ENCODE measurements around the gene HOXD11. TPM values are rescaled to one million over a fixed set of nuclear protein-coding genes. Genes with fewer than 3 reads are reported as not detected.

The HOXD11 gene
- total and polyA plus RNA-seq, 9 of the 15 experiments (the other 6 are each of a cell fraction or from before 2014, with no cell fraction given) = not detected

DNA sequence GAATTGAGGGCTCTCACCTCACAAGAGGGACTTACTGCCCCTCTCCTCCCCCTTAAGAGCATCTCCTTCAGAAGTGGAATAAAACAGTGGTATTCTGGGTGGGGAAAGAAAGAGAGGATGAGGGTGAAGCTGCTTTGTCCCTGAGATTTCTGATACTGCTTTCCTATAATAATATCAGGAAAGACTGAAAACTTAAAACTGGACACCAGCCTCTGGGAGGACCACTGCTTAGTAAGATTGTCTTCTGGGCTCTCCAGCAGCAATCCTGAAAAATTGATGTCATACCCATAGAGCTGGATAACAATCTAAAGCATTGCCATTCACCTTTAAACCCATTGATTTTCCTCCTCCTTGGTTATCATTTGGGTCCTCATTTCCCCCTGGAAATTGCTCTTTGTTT is 39.6 kb downstream of the HOXD11 start:
- CTCF ChIA-PET (ENCODE audit: low intra/inter-chr PET ratio) = no interaction called here
- peaks cover 0 to 3% of the 10 kb centered on the region in 2 experiments; a peak in 1 of 5 replicates for H3K4me1 ChIP-seq (replicated peaks in 1 of 2; ENCODE audit: control insufficient read depth in 2 of 2, insufficient read depth in 2 of 2, low read length in 2 of 2)
- POLR2A ChIA-PET = no interaction called here
- no peak overlapping the region for H2AFZ ChIP-seq (ENCODE audit: low read depth, low read length)
- H3K36me3 ChIP-seq (ENCODE audit: control insufficient read depth, insufficient read depth, low read length) = no peaks in the 10 kb centered on the region
- ATAC-seq = no peak
- H3K79me2 ChIP-seq (ENCODE audit: control insufficient read depth, insufficient read depth, low read length) = no peaks in the 10 kb centered on the region
- no peak overlapping the region for H3K27ac ChIP-seq (ENCODE audit: extremely low read depth, low read depth, low read length)
- no peak overlapping the region for H3K9ac ChIP-seq (ENCODE audit: insufficient read depth in 1 of 2, low read depth in 2 of 2, low read length in 2 of 2)
- BruUV-seq (replicated peaks) = no TSS peak
- H3K4me2 ChIP-seq (ENCODE audit: insufficient read depth, low read length) = no peak overlapping the region
- H3K9me1 ChIP-seq (ENCODE audit: control insufficient read depth, insufficient read depth, low read length) = no peaks in the 10 kb centered on the region
- H3K9me3 ChIP-seq (replicated peaks; ENCODE audit: control insufficient read depth, insufficient read depth, low read depth, low read length) = no peaks in the 10 kb centered on the region
- peaks cover 54 to 57% of the 10 kb centered on the region in 2 experiments for H3K27me3 ChIP-seq (ENCODE audit: control insufficient read depth in 2 of 2, insufficient read depth in 2 of 2, low read length in 2 of 2)
- no peak for FAIRE-seq
- H3K4me3 ChIP-seq = no peak overlapping the region
- in situ Hi-C loops (cut with MboI) = loop anchor here (25.0 kb wide), 2 partner anchors 666 to 1616 kb away; no protein-coding TSS in a partner anchor
- no peaks in the 10 kb centered on the region; the same call in 1 of the 2 replicates for H4K20me1 ChIP-seq (replicated peaks; ENCODE audit: control insufficient read depth, insufficient read depth, low read length)
- intact Hi-C loops (cut with micrococcal nuclease) = loop anchor here (10.0 kb wide), 2 partner anchors 228 to 1608 kb away; no protein-coding TSS in a partner anchor
- no peak for DNase-seq (ENCODE audit: extremely low read depth in 1 of 4, low spot score in 3 of 4)
- no peak for TF ChIP-seq STAG1 (CRISPR knock-in tag; IDR thresholded peaks at IDR 0.05; ENCODE audit: borderline replicate concordance)
- no peak for TF ChIP-seq HDAC3 (IDR thresholded peaks at IDR 0.05; ENCODE audit: borderline replicate concordance, partially characterized antibody)
- no peak for TF ChIP-seq FOSL1 (tag; conservative IDR thresholded peaks at IDR 0.05)
- TF ChIP-seq ZNF695 (CRISPR knock-in tag; IDR thresholded peaks at IDR 0.05) = no peak
- TF ChIP-seq RREB1 (CRISPR knock-in tag; IDR thresholded peaks at IDR 0.05) = no peak
- no peak for TF ChIP-seq RFX7 (CRISPR knock-in tag; IDR thresholded peaks at IDR 0.05)
- no peak for TF ChIP-seq PKNOX1 (IDR thresholded peaks at IDR 0.05)
- TF ChIP-seq ZNF184 (CRISPR knock-in tag; IDR thresholded peaks at IDR 0.05) = no peak
- TF ChIP-seq, protein P1, sequence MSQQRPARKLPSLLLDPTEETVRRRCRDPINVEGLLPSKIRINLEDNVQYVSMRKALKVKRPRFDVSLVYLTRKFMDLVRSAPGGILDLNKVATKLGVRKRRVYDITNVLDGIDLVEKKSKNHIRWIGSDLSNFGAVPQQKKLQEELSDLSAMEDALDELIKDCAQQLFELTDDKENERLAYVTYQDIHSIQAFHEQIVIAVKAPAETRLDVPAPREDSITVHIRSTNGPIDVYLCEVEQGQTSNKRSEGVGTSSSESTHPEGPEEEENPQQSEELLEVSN (IDR thresholded peaks at IDR 0.05; ENCODE audit: borderline replicate concordance in 1 of 2, extremely low read depth in 1 of 2, insufficient read depth in 1 of 2, insufficient read length in 1 of 2, low read depth in 1 of 2, low read length in 1 of 2, poor library complexity in 1 of 2, severe bottlenecking in 1 of 2) = no peak
- TF ChIP-seq RNF2 (IDR thresholded peaks at IDR 0.05) = no peak
- TF ChIP-seq ZNF146 (CRISPR knock-in tag; IDR thresholded peaks at IDR 0.05; ENCODE audit: unreplicated experiment) = no peak
- TF ChIP-seq MLLT1 (IDR thresholded peaks at IDR 0.05) = no peak

Data from K562 (cell line).